AG04449 (cell line): ENCODE measurements around the gene LDB3.

ENCODE experiments used
- CTCF ChIA-PET: fragments of 350-600 bp; formaldehyde crosslinking; extraction: SDS; loops from one replicate; lab custom pipeline; 2021; ENCODE audit warnings: antibody characterized with exemption; lab: Yijun Ruan, JAX
- POLR2A ChIA-PET: fragments of 400-600, 350-600 bp; formaldehyde crosslinking; extraction: SDS; loops from one replicate; lab custom pipeline; 2020; ENCODE audit warnings: antibody characterized with exemption, inconsistent platforms; lab: Yijun Ruan, JAX
- DNase-seq: peaks from one replicate; pipeline ENCODE4 v3.0.0-alpha.2; 2010; ENCODE audit warnings: low read depth, low spot score
- H3K4me3 ChIP-seq: 2 replicates; pipeline ENCODE4 v1.5.1; 2011; ENCODE audit warnings: low read depth, mild to moderate bottlenecking, control low read depth, low read length
- TF ChIP-seq, protein P1 (sequence below): IDR thresholded peaks from one replicate; pipeline ENCODE4 v1.5.1; 2011; ENCODE audit warnings: mild to moderate bottlenecking, moderate library complexity, low read length, control low read depth, inconsistent platforms; ENCODE audit not compliant: insufficient read depth; ENCODE audit errors: missing control alignments

The LDB3 gene

DNA sequence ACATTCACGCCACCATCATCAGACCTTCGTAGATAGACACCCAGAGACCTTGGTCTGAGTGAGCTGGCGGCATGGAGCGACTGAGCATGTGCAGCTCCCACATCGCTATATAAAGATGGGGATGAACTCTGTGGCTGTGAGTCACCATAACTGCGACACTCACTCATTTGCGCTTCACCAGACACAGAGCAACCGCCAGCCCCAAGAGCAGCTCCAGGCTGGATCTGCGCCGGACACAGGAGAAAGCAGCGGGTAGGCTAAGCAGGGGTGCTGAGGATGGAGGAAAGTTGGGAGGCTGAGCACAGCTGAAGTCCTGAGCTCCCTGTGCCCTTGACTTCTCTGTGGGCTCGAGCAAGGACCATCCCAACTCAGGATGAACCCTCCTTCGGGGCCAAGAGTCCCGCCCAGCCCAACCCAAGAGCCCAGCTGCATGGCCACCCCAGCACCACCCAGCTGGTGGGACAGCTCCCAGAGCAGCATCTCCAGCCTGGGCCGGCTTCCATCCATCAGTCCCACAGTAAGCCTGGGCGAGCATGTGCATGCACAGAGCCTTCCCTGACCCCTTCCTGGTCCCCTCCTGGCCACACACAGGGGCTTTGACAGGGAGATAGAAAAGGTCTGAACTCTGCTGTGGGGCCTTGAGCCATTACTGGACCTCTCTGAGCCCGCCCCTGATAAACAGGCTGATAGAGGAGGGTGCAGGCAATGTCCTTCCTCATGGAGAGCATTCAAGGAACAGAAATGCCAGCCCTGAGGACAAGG lies 13.7 kb upstream of the LDB3 start, which contains the start of gene OPN4:
TSS of gene OPN4 (plus strand) at position 137 of the 762 bp plus-strand sequence. CDS start at position 374, 237 bp downstream.
- H3K4me3 ChIP-seq = no peak within 1 kb of the TSS
- no peak for DNase-seq
- TF ChIP-seq, protein P1, sequence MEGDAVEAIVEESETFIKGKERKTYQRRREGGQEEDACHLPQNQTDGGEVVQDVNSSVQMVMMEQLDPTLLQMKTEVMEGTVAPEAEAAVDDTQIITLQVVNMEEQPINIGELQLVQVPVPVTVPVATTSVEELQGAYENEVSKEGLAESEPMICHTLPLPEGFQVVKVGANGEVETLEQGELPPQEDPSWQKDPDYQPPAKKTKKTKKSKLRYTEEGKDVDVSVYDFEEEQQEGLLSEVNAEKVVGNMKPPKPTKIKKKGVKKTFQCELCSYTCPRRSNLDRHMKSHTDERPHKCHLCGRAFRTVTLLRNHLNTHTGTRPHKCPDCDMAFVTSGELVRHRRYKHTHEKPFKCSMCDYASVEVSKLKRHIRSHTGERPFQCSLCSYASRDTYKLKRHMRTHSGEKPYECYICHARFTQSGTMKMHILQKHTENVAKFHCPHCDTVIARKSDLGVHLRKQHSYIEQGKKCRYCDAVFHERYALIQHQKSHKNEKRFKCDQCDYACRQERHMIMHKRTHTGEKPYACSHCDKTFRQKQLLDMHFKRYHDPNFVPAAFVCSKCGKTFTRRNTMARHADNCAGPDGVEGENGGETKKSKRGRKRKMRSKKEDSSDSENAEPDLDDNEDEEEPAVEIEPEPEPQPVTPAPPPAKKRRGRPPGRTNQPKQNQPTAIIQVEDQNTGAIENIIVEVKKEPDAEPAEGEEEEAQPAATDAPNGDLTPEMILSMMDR = no peak
- ChIA-PET CTCF (interaction anchor here (1.0 to 3.0 kb wide), 2 partner anchors 10 to 12 kb away, joined by 4 to 10 read pairs; no protein-coding TSS in a partner anchor), POLR2A (no interaction called here)

DNA sequence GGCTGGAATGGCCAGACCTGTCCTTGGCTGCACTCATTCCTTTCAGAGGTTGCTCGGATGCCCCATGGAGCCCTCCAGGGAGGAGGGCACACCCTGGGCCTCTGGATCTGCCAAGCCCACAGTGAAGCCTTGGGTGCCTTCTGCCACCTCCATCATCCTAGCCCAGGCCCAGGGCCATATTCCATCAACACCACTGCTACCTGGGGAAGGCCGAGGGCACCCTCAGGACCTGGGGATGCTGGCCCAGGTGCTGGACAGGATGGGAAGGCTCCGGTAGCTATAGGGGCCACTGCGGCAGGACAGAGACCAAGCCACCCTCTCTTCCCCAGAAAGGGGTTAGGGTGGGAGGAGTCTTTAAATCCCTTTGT lies 13.2 kb upstream of the LDB3 start:
- DNase-seq = no peak
- TF ChIP-seq, protein P1 = no peak
- CTCF ChIA-PET = interaction anchor here (1.3 to 3.0 kb wide), 2 partner anchors 11 kb away, joined by 3 to 10 read pairs; no protein-coding TSS in a partner anchor
- no peak overlapping the region for H3K4me3 ChIP-seq
- POLR2A ChIA-PET = no interaction called here

DNA sequence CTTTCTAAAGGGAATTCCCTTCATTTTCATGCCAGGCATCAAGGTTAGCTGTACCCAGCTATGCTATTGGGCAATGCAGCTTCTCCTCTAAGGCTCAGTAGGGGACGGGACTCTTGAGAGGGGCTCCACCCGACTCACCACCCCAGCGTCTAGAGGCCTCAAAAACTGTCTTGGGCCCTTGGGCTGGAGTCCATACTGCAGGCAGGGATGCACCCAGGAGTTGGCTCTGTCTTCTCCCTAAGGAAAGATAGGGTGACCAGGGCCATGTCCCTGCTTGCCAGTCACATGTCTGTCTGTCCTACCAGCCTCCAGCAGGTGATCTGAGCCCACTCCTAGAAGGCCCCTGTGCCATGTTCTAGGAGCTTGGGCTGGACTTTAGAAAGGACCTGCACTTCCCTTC lies 12.7 kb upstream of the LDB3 start:
- DNase-seq = no peak
- TF ChIP-seq, protein P1 = no peak
- H3K4me3 ChIP-seq = no peak overlapping the region
- POLR2A ChIA-PET = no interaction called here
- CTCF ChIA-PET = interaction anchor here (1.3 to 3.0 kb wide), 2 partner anchors 10 to 11 kb away, joined by 3 to 10 read pairs; no protein-coding TSS in a partner anchor

DNA sequence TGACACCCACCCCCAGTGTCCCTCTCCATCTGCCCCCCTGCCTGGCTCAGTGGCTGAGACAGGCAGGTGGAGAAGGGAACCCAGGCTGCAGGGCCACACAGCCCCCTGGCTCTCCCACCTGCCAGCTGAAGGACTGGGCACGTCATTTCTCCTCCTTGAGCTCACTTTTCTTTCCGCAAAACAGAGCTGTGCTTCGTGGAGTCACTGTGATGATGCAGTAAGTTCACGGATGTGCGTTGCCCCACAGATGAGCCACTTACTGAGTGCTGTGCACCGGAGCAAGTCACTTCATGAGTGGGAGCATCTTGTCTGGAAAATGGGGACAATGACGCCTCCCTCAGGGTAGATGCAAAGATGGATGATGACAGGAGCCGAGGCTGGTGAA lies 11.3 kb upstream of the LDB3 start:
- no peak for DNase-seq

DNA sequence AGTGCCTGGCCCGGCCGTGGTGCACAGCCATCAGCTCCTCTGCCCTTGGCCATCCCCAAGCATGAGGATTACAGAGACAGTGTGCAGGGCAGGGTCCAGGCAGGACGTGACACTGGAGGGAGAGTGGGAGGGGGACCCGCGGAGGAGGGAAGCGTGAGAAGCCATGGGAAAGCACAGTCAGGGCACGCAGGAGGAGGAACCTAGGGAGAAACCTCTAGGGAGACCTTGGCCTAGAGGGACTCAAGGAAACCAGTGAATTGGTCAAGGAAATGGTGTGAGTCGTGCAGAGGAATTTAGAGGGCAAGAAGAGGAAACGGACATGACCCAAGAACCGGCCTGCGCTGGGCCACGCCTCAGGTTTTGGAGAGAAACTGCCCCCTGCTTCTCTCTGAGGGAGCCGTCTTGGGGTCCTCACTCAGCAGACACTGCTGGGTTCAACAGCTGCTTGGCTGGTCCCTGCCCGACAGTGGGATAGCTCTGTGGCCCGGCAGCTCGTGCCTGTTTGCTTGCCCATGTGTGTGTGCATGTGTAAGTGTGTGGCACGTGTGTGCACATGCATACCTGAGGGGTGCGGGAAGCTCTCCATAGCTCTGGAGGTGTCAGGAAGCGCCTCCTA lies 10.8 kb upstream of the LDB3 start:
- ChIA-PET POLR2A (no interaction called here), CTCF (no interaction called here)
- TF ChIP-seq, protein P1 = no peak
- H3K4me3 ChIP-seq = no peak overlapping the region
- DNase-seq = no peak

More for the DNA sequence above, 11.3 kb upstream of the LDB3 start:
- ChIA-PET POLR2A (no interaction called here), CTCF (interaction anchor here (3.0 kb wide), 1 partner anchor 12 kb away, joined by 10 read pairs; no protein-coding TSS in a partner anchor)
- TF ChIP-seq, protein P1 = no peak
- no peak overlapping the region for H3K4me3 ChIP-seq

DNA sequence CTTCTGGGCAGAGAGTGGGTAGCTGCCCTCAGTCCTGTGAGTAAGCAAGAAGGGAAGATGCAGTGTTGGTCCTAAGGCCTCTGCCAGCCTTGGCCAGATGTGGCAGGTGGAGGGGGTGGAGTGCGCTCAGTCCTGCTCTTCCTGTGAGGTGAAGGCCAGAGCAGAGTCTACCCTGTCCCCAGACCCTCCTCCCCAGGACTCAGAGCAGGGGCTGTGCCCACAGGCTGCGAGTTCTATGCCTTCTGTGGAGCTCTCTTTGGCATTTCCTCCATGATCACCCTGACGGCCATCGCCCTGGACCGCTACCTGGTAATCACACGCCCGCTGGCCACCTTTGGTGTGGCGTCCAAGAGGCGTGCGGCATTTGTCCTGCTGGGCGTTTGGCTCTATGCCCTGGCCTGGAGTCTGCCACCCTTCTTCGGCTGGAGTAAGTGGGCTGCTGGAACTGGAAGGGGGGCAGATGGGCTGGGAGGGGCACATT lies 10.0 kb upstream of the LDB3 start:
- no peak overlapping the region for H3K4me3 ChIP-seq
- ChIA-PET POLR2A (no interaction called here), CTCF (no interaction called here)
- DNase-seq = no peak
- TF ChIP-seq, protein P1 = no peak
